DND-41 (cell line): ENCODE data around the gene COA5.

Source experiments
- ATAC-seq: fragments of 200-7000 bp; cut with Tn5 transposase; 3 replicates; pipeline ENCODE4 v1.9.1; 2021; ENCODE audit warnings: low read depth; ENCODE audit not compliant: insufficient read depth
- DNase-seq: peaks from one replicate; pipeline ENCODE4 v3.0.0-alpha.2; 2020
- H2AFZ ChIP-seq: 2 replicates; pipeline ENCODE4 v1.6.0; 2012; ENCODE audit warnings: low read depth, low read length
- H3K27ac ChIP-seq: 2 replicates; pipeline ENCODE4 v1.5.1; 2012; ENCODE audit warnings: low read length, inconsistent platforms
- H3K27me3 ChIP-seq: fragments of 200-600 bp; sonication (generic); 2 replicates; pipeline ENCODE4 v1.6.0; 2012; ENCODE audit warnings: low read length, mild to moderate bottlenecking, inconsistent platforms; ENCODE audit not compliant: insufficient read depth, poor library complexity
- H3K36me3 ChIP-seq: 2 replicates; pipeline ENCODE4 v1.5.1; 2012; ENCODE audit warnings: low read length, inconsistent platforms; ENCODE audit not compliant: insufficient read depth
- H3K4me1 ChIP-seq: 2 replicates; pipeline ENCODE4 v1.5.1; 2012; ENCODE audit warnings: mild to moderate bottlenecking, low read length; ENCODE audit not compliant: insufficient read depth
- H3K4me2 ChIP-seq: 2 replicates; pipeline ENCODE4 v1.6.0; 2012; ENCODE audit warnings: mild to moderate bottlenecking, moderate library complexity, low read length, inconsistent platforms; ENCODE audit not compliant: insufficient read depth
- H3K4me3 ChIP-seq, 2 experiments: fragments of 200-600 bp in 1 of 2; shearing (Covaris generic) in 1 of 2; 2 replicates each; pipeline ENCODE4 v1.5.1; 2012 to 2016; ENCODE audit warnings: inconsistent platforms in 2 of 2, low read length in 2 of 2, mild to moderate bottlenecking in 2 of 2, low read depth in 1 of 2, moderate library complexity in 1 of 2
- H3K79me2 ChIP-seq: 2 replicates; pipeline ENCODE4 v1.6.0; 2012; ENCODE audit warnings: low read length, inconsistent platforms; ENCODE audit not compliant: insufficient read depth
- H3K9ac ChIP-seq: 2 replicates; pipeline ENCODE4 v1.6.0; 2012; ENCODE audit warnings: low read depth, mild to moderate bottlenecking, inconsistent platforms, low read length, moderate library complexity
- H3K9me3 ChIP-seq: 2 replicates; pipeline ENCODE4 v1.5.1; 2012; ENCODE audit warnings: low read length, moderate library complexity, mild to moderate bottlenecking, inconsistent platforms; ENCODE audit not compliant: insufficient read depth, severe bottlenecking
- H4K20me1 ChIP-seq: 2 replicates; pipeline ENCODE4 v1.6.0; 2012; ENCODE audit warnings: low read length; ENCODE audit not compliant: insufficient read depth
- CTCF ChIP-seq: IDR thresholded peaks from 2 replicates; pipeline ENCODE4 v1.5.1; 2012; ENCODE audit warnings: borderline replicate concordance, low read length, moderate library complexity, mild to moderate bottlenecking; ENCODE audit not compliant: poor library complexity, severe bottlenecking; ENCODE audit errors: extremely low read depth
- EZH2 ChIP-seq: IDR thresholded peaks from 3 replicates; pipeline ENCODE4 v1.6.1; 2012; ENCODE audit warnings: borderline replicate concordance, low read depth, mild to moderate bottlenecking, moderate library complexity, low read length, inconsistent platforms; ENCODE audit not compliant: severe bottlenecking

Gene COA5

GRCh38 chr2:98565286-98565860, 42.9 kb downstream of the COA5 start:
- no peaks in the 10 kb centered on the region for H3K79me2 ChIP-seq
- no peak overlapping the region for H3K4me2 ChIP-seq
- H3K9ac ChIP-seq = no peak overlapping the region
- ATAC-seq (peak; percentile 85), DNase-seq (peak; percentile 61)
- TF ChIP-seq CTCF (peak; percentile 36), EZH2 (no peak)
- peak overlapping the region; percentile 46 for H3K27ac ChIP-seq
- H3K36me3 ChIP-seq = peaks cover 81% of the 10 kb centered on the region
- H3K27me3 ChIP-seq = no peaks in the 10 kb centered on the region
- H3K4me3 ChIP-seq = no peak overlapping the region
- H4K20me1 ChIP-seq = no peaks in the 10 kb centered on the region
- peaks cover 28% of the 10 kb centered on the region for H3K4me1 ChIP-seq
- H2AFZ ChIP-seq = no peak overlapping the region
- no peaks in the 10 kb centered on the region for H3K9me3 ChIP-seq

- no peak for DNase-seq
- peaks cover 28% of the 10 kb centered on the region for H3K4me1 ChIP-seq
- H2AFZ ChIP-seq = no peak overlapping the region
- TF ChIP-seq CTCF (no peak), EZH2 (no peak)
- no peaks in the 10 kb centered on the region for H3K79me2 ChIP-seq
- peak overlapping the region; percentile 60 for H3K27ac ChIP-seq
- H3K9ac ChIP-seq = peak overlapping the region; percentile 11; the same call in 1 of the 2 replicates
- no peak overlapping the region for H3K4me2 ChIP-seq
- ATAC-seq = peak; percentile 18; the same call in 2 of the 3 replicates
- no peaks in the 10 kb centered on the region for H4K20me1 ChIP-seq
- H3K4me3 ChIP-seq = no peak overlapping the region
- peaks cover 80% of the 10 kb centered on the region for H3K36me3 ChIP-seq
- H3K9me3 ChIP-seq = no peaks in the 10 kb centered on the region
- no peaks in the 10 kb centered on the region for H3K27me3 ChIP-seq
These were observed 43.7 kb downstream of the COA5 start for GRCh38 chr2:98564541-98565132.

GRCh38 chr2:98563394-98563793, 44.9 kb downstream of the COA5 start:
- Histone ChIP-seq H3K36me3 (peaks cover 77% of the 10 kb centered on the region), H4K20me1 (no peaks in the 10 kb centered on the region), H3K4me2 (no peak overlapping the region), H2AFZ (no peak overlapping the region), H3K4me1 (peaks cover 28% of the 10 kb centered on the region), H3K9ac (no peak overlapping the region), H3K27ac (no peak overlapping the region), H3K27me3 (no peaks in the 10 kb centered on the region), H3K4me3 (no peak overlapping the region), H3K79me2 (no peaks in the 10 kb centered on the region), H3K9me3 (no peaks in the 10 kb centered on the region)
- no peak for TF ChIP-seq CTCF
- TF ChIP-seq EZH2 = no peak
- ATAC-seq = no peak
- DNase-seq = no peak
